CD4-positive, alpha-beta T cell treated with Interleukin-15 for 4 hours (primary cell): ENCODE measurements around the gene SETBP1.

Source experiments
- DNase-seq: peaks from one replicate; pipeline ENCODE4 v3.0.0-alpha.2; 2020; ENCODE audit warnings: low spot score

Gene SETBP1

DNA sequence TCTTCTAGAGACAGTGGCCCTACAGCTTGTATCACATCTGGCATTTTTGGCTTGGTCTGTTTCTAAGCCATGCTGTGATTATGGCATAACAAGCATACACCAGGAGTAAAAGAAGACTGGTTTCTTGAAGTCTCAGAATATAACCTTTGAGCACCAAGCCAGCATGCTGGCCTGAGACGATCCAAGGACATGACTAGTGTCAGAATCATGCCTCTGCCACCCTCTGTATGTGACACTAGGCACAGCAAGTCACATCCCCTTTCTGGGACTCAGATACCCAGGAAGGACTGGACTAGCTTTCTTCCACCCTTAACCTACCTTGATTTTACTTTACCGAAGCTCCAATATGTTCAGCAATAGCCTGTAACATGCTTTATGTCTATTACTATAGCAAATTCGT lies 345.5 kb downstream of the SETBP1 start:
- DNase-seq, result no peak

DNA sequence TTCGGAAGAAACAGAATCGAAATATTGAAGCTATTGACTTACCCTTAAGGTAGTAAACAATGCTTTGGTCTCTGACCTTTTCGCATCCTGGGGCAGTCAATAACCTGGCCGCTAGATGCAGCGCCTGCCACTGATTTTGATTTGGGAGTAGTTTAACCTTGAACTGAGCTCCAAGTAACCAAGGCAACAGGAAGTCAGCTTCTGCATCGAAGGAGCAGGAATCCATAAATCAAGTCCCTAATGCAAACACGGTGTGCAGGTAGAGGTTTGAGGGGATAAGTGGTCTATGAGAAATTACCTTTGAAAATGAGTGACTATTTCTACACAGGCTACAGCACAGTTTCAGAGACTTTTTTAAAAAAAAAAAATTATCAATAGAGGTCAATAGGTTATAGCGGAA lies 353.5 kb downstream of the SETBP1 start:
- DNase-seq, result no peak

DNA sequence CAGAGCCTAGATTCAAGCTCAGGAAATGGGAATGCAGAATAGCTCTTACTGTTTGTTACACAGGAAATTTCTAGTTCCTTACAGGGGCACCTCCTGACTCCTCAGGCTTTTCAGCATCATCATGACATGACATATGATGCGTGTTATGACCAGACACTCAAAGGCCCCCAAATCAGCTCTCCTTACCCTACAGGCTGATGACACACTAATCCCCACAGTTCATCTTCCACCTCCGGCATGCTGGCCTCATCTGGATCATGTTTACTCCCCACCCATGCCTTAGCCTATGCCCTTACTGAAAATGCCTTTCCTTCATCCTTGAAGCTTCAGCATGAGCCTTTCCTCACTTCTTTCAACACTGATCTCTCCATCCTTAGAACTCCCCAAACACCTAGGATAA lies 356.9 kb downstream of the SETBP1 start:
- DNase-seq, result no peak

DNA sequence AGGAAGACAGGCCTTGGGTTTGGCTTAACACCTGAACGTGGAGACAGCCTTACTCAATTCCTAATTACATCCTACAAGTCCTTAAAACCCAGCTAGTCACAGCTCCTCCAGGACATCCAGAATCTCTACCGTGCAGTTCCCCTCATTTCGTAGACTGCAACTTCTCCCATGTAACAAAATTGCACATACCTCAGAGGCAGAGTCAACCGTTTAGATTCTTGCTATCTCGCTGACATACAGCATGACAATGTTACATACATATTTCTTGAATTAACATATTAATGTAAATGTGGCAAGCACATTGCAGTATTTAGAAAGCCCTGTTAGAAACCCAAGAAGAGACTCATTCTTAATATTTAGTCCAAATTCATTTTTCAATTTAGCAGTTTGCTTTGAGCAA lies 358.7 kb downstream of the SETBP1 start:
- no peak for DNase-seq

DNA sequence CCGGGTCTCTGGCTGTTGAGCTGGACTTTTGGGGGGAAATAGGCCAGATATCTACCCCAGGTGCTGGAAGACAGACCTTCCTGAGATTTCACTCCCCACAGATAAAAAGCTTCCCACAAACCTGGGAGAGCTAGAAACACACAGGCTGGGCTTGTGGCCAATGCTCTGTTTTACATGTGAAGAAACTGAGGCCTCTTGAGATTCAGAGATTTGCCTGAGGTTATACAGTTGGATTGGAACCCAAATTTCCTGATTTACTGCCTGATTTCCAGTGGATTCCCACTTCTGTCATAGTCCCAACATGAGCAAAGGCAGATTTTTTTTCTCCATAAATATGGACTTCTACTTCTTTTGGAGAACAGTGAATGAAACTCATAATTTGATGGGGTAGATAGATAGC lies 360.2 kb downstream of the SETBP1 start:
- DNase-seq, result no peak

DNA sequence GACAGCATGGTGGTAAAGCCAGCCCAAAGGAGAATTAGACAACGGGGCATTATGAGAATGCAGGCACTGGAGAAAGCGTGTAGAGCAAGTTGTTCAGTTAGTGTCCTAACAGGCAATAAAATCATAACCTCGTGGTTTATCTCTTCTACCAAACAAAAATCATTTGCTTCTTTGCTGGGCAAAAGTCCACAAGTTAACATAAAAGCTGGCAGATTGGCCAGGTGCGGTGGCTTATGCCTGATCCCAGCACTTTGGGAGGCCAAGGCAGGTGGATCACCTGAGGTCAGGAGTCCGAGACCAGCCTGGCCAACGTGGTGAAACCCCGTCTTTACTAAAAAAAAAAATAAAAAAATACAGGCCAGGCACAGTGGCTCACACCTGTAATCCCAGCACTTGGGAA lies 364.1 kb downstream of the SETBP1 start:
- DNase-seq, result no peak

DNA sequence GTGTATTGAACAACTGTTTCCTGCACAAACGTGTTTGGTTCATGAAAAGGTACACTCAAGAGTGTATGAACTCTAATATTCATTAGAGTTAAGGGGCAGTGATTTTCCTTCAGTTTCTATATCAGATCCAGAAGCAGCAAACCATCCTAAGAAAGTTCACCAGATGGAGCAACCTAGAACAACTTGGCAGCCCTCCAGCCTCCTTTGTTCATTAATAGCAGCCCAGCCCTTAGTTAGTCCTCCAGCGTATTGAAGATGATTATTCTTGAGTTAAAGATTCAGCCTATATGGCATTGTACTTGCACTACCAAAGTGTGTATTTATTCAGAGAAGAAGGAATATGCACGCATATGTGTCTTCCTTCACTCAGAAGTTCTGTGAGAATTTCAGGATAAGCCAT lies 365.5 kb downstream of the SETBP1 start:
- DNase-seq, result no peak

DNA sequence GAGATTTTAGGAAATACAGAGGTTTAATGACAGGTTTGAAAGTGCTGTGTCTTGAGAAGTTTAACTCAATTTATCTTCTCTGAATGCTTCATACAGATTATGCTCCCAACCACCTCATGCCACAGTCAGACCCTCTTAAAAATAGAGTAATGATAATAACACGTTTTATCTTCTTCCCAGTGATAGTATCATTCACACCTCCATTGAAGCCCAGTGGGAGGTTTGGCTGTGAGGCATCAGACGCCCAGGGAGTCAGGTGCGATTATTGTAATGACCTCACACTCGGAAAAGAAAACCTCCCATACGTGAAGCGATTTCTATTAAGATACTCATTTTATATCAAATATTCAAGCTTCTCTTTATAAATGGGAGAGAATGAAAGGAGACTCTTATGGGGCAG lies 366.3 kb downstream of the SETBP1 start:
- DNase-seq, result no peak

DNA sequence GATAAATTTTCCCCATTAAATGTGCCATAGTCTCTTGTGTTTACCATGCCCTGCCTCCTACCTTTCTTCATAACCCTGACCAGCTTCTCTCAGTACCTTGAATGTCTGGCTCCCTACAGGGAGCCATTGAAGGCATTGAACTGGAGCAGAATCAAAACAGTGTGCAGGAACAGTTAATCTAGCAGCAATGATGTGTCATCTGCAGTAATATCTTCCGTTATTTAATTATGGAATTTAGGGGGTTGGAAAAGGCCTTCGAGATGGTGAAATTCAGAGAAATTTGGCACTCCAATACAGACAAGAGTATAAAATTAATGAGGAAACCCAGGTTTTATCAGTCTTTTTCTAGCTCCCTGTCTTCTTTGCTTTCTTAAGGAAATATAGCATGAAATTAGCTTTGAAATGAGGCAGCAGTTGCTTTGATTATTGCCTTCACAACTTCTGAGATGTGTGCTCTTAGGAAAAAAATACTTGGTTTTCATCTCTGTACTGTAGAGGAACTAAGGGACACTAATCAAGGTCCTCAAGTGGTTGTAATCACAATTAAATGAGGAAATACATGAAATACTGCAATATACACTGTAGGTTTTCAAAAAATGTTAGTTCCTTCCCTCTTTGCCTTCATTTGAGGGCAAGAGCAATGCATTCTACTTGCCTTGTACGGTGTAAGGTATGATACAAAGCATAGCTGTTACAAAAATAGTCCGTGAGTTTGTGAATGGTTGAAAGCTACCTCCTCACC lies 369.1 kb downstream of the SETBP1 start:
- no peak for DNase-seq

DNA sequence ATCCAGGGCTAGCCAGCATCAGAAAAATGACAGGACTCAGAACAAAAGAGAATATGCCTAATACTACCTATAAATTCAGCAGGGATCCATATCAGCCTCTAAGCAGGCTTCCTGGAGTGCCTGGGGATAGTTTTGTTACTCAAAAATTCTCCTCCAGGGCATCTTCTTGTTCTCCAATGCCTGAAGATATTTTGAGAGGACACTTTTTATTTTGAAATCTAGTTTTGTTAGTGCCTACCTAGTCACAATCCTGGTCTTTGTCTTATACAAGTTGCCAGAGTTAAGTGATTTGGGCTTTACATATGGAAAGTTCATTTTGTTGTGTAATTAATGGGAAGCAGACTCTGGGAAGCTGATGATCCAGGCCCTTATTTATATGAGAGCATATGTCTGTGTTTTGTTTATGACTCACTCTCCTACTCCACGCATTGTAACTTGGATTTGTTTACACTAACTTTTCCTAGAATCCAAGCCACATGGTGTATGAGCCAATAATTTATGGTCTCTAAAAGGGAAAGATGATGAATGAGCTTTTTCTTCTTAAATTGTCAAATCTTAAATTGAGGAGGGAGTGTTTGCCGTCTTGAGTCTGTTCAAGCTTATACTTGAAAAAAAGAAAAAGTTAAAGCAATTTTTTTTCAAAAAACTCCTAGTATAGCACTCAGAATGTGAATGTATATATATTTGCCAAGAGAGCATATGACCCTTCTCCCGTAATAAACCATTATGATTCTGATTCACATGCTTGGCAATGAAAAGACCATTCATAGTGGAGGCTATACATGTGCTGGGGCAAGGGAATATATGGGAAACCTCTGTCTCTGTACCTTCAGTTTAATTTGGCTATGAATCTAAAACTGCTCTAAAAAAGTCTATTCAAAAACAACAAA lies 370.3 kb downstream of the SETBP1 start:
- DNase-seq, result no peak

DNA sequence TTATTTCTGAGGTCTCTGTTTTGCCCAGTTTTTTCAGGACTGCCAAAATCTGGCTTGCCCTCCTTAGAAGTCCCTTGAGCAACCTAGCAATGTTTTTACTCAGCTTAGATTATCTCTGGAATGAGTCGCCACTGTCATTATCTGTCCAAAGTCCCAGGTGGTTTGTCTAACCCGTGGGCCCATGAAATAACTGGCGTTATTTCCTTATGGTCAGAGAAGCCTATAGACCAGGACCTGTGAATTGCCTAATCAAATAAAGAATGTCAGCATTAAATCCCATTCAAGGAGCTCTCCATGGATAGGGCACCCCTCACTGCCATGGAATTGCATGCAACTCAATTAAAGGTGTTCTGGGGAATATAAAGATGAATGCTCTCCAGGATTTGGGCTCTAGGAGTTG lies 373.9 kb downstream of the SETBP1 start:
- no peak for DNase-seq

DNA sequence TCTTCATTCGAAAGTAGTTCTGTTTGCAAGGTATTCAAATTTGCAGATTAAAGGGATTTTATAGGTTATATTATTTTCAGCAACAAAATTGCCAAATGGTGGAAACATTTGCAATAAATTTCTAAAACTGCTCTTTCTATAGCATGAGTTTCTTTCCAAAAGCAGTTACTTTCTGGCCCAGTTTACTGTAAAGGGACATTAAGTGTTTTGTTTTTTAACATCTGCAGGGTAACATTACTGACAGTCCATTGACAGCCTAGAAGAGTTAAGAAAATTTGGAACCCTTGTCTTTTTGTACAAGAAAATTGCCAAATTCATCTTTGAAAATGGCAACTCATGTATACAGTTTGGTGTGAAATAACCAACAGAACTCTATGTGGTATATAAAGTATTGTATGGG lies 375.1 kb downstream of the SETBP1 start:
- no peak for DNase-seq

DNA sequence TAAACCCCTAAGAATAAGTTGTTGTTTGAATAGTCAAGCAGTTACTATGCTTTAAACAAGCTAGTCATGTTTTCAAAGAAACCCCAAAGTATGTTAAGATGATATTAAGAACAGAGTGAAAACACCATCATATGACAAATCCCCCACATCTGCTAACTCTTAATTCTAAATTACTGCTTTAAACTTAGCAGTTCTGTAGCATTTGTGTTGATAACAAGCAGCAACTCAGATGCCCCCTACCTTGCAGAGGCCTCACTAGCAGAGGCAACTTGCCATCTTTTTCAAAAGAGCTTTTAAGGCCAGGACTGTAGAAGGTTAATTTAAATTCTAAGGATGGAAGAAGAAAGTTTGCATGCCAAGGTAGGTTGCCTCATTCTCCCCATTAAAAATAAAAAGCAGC lies 376.2 kb downstream of the SETBP1 start:
- DNase-seq, result no peak

DNA sequence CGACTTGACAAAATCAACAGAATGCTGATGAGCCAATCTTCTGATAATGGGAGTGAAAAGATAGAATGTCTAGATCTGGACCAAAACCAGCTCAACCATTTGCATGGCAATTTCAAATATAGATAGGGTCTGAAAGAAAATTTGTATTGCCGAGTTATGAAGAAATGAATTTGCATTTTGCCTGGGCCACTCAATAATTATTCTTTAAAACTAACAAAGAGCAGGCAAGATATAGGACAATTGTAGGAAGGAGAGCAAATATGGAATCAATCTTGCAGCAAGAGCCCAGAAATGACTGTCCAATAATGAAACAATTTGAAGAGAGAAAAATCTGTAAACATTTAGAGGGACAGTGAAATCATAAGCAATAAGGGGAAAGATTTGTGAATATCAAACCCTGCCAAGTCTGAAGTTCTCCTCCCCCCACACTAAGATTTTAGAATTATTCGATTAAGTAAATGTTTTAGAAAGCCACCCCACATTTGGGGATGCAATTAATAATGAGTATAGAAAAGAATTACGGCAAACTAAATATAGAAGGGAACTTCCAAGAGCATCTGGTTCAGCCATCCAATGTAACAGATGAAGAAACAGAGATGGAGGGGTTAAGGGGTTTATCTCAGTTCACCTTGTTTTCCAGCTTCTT lies 377.4 kb downstream of the SETBP1 start:
- DNase-seq, result no peak

DNA sequence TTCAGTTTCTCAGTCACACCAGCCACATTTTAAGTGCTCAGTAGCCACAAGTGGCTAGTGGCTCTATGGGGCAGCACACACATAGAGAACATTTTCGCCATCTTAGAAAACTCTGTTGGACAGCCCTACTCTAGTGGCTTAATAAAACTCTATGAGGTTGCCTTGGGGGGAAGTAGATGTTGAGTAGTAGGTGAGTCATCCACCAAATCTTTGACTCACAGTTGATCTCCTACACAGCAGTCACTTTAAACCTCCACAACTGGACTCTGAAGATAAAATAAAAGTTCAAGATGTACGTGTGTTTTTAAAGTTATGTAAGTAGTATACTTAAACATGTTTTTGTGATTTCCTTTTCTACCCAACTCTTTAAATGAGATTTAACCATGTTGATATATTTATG lies 379.0 kb downstream of the SETBP1 start:
- no peak for DNase-seq

DNA sequence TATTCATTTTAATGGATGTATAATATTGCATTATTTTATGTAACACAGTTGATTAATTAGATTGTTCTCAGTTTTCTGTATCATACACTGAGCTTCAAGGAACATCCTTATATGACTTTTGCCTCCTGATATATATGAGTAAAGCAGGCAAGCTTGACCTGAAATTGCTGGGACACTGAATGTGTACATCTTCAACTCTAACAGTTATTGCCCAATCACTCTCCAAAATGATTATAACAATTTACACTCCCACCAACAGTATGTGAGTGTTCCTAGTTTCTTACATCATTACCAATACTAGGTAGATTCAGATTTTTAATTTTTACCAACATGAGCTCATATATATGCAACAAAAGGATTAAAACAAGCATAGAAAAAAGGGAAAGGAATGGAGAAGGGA lies 379.4 kb downstream of the SETBP1 start:
- no peak for DNase-seq

DNA sequence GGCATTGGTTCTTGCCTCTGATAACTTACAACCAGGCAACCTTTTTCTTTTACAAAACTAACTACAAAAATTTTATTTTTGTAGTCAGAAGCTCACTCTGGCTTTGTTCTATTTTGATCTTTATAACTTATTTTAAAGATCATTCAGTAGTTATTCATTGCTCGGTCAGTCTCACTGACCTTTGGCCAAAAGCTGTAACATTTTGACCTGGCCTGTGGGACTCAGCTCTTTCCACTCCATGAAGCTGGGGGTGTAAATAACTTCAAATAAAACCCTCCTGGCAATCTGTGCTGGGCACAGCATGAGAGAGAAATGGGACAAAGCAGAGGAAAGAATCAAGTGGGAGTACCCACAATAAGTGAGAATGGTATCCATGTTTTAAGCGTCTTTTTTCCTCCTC lies 380.7 kb downstream of the SETBP1 start:
- no peak for DNase-seq

DNA sequence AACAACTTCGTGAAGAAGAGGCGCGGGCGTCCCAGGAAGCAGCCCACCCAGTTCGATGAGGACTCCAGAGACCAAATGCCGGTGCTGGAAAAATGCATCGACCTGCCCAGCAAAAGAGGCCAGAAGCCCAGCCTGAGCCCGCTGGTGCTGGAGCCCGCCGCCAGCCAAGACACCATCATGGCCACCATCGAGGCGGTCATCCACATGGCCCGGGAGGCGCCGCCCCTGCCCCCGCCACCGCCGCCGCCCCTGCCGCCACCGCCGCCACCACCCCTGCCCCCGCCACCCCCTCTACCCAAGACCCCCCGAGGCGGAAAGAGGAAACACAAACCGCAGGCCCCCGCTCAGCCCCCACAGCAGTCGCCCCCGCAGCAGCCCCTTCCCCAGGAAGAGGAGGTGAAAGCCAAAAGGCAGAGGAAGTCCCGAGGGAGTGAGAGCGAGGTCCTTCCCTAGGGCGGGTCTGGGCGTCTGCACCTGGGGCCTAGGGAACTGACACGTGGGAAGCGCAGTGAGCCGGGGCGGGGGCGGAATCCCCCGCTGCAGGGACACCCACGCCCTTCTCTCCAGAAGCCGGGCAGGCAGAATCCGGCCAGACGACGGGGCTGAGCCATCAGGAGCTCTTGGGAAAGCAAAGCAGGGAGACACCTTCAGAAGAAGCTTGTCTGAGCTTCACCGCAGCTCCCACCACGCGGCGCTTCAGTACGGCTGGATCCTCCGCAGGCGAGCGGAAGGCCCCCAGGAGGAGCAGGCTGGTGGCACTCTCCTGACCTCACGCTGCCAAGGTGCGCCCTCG lies 382.8 kb downstream of the SETBP1 start:
- no peak for DNase-seq

DNA sequence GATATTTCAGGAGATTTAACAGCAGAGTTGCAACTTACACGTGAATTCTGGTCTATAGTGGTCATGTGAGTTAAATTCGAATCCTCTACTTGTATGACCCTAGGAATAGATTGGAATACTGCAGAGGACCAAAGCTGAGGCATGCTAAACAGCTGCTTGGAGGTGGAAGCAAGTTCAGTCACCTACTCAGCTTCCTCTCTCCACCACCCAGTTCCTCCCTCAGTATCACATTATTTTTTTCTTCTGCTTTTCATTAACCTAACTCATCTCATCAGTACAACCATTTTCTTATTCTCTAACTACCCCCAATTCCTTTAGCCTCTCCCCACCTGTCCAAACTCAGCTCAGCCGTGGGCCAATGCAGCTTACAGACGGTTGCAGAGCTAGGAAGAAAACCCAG lies 385.5 kb downstream of the SETBP1 start:
- no peak for DNase-seq

DNA sequence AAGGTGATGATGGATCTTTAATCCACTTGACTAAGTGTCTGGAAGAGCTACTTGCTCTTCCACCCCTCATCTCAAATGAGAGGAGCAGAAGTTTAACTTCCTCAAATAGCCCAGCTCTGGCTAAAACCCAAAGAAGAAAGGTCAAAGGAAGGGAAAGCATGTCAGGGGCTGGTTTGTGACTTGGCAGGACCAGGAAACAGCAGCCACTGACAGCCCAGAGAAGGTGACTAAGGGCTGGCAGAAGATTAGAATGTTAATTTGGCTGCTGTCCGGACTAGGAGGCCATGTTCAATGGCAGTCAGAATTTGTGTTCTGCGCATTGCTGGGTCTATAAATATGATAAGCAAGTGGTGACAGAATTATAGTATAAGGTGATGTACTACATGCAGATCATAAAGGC lies 386.2 kb downstream of the SETBP1 start:
- DNase-seq, result no peak

DNA sequence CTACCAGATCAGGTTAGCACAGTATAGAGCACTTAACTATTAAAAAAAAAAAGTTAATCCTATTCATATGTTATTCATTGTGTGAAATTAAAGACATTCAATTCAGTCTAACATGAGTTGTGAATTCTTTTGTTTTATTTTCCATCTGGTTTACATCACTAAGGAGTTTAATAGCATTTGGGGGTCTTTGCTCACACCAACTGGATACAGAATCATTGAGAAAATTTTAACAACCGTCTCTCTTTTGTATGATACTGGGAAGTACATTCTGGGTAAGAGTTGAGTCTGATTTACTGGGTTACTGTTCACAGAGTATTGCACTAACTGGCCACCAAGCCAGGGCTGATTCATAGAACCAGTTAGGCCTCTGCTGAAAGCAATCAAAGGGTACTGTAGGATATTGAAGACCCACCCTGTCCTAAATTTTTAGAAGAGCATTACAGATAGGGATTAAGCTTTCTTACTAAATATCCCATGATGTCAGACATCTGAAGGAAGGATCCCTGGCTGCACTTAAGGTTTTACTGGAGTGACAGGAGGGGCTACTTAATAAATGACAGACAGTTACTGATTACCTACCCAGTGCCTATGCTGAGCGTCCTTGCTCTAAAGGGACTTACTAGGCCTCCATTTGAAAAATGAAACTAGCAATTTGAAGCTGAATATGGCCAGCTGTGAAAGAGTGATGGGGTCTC lies 387.9 kb downstream of the SETBP1 start:
- DNase-seq, result no peak

DNA sequence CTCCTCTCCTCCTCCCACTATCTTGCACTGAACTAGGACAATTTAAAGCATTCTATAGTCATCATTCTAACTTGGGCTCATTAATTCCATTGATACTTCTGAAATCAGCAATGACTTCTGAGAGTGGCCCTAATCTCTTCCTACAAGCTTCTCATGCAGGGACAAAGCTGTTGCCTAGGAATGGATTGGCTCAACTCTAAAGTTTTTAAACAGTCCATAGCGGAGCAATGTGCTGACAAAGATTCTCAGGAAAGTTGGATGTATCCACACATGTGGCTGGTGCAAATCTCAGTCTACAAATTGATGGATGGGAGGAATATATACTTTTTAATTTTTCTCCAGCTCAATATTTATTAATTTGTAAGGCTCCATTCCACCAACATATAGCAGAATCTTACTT lies 388.9 kb downstream of the SETBP1 start:
- no peak for DNase-seq
